Measurements from ENCODE around the gene MAPK11.
A peak's percentile ranks its signal among the peaks of the same experiment; 100 is the strongest.

Gene MAPK11

DNA sequence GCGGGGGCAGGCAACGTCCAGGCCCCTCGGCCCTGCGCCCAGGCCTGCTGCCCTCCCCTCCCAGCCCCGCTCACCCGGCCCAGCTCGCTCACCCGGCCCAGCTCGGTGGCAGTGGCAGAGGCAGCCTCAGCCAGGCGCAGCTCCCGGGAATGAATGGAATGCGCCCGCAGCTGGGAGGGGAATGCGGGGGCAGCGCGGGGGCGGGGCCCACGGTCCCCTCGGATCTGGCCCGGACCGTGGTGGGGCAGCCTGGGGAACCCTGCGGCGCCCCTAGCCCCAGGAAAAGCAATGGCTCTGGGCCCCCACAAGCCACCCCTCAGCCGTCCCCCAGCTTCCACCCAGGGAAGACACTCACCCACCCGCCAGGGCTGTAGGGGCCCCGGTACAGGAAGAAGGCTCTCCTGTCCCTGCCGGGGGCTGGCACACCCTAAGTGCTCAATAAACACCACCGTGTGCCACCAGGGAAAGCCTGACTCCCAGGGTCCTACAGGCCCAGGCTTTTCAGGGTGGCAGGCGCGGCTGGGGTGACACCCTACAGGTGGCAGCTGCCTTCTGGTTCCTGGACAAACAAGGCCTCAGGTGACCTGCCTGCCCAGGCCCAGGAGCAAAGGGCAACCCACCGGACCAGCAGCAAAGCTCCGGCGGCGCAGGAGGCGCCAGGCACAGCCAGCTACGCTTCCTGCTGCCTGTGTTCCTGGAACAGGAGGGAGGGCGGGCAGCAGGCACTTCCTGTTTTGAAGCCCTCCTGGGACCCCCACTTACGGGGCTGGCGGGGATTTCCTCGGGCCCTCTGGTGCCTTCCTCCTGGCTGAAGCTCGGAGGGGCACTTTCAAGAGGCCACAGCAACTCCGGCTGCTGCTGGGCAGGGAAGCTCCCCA is 23.5 kb upstream of the MAPK11 start:
- peak; percentile 38 for DNase-seq

DNA sequence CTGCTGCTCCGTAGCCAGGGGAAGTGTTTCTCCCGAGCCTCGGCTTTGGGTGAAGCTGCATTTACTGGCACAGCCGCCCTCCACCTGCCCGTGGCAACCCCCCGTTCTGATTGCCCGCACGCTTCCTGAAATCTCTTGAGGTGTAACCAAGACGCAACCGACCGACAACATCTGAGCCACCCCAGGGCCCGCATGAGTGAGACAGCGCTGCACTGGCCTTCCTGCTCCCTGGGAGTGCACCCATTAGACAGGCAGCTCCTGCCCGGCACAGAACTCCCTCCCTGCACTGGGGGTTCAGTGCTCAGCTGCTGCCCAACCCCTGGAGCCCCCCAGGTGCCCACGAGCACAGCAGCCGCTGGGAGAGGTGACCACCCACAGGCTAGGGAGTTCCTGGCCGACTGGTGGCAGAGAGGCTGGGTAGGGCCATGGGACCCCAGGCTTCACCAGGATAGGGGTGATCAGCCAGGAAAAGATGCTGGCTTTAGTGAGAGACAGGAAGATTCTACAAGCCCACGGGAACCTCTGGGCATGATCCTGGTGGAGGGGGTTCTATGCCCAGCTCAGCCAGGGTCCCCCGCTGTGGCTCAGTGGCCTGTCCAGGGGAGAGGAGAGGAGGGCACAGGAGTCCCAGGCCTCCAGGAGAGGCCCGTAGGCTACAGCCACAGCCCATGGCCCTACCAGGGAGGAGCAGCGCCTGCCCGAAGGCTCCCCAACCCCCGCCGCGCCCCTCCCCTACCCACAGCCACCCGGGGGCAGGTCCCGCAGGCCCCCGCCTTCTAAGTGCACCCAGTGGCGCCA is 22.7 kb upstream of the MAPK11 start:
- peak; percentile 36 for DNase-seq

DNA sequence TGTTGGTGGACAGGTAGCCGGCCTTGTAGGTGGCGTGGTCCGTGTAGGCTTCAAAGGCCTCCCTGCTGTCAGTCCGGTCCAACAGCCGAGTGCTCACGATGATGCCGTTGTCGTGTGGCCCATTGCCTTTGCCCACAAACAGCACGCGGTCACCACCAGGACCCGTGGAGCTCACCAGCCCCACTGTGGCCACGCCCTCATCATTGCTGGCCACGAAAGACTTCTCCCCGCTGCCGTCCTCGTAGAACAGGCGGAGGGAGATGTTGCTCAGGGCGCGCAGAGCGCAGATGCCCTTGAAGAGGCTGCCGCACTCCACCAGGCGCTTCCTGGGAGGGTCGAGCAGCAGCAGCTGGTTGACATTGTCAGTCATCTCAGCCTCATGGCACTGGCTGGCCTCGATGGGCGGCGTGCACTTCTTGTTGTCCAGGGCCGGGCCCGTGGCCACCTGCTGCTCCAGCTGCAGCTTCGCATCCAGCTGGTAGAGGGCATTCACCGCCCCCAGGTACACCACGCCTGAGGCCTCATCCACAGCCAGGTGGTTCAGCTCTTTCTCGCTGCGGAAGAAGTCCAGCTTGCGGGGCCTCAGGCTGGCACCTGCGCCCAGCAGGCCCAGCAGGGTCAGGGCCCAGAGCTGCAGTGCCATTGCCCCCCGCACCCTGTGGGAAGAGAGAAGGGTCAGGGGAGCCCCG is 19.9 kb upstream of the MAPK11 start:
- no peak for DNase-seq

DNA sequence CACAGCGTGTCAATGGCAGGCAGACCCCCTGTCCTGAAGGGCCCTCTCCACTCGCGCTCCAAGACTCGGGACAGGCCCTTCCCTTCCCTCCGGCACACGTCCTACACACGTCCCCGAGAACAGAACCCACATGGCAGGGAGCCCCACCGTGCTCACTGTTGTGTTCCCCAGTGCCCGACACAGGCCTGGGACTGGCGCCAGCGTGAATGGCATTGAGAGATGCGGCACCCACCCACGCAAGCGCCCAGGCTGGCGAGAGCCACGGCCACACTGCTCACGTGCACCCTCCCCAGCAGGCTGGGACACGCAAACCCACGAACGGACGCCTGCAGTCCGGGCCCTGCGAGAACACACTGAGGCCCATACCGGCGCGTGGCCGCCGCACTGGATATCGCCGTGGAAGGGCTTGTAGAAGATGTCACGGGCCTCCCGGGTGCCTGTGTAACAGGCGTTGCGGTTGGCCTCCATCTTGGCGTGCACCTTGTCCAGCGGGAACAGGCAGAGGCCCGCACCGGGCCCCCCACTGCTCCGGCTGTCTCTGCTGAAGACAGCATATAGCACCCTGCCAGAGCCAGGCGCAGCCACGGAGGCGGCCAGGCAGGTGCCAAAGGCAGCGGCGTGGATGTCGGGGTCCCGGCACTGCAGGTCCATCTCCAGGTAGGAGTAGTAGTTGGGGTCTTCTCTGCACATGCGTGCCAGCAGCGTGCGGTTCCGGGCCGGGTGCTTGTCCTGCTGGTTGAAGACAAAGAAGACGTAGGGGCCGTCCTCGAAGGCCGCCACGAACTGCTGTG is 19.2 kb upstream of the MAPK11 start:
- no peak for DNase-seq

DNA sequence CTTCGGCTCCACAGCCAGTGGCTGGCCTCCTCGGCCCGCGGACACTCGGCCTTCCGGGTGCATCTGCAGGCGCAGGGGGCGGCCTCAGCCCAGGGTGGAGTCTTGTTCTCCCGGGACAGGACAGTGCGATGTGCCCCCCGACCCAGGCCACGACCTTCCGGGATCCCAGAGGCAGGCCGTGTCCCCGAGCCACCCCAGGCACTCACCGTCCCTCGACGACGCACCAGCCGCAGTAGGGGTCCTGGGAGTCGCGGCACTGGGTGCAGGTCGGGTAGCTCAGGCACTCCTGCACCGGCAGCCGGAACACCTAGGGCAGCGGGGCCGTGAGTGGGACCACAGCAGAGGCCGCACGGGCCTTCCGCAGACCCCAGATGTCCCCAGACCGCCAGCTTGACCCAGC is 17.6 kb upstream of the MAPK11 start:
- DNase-seq = no peak

DNA sequence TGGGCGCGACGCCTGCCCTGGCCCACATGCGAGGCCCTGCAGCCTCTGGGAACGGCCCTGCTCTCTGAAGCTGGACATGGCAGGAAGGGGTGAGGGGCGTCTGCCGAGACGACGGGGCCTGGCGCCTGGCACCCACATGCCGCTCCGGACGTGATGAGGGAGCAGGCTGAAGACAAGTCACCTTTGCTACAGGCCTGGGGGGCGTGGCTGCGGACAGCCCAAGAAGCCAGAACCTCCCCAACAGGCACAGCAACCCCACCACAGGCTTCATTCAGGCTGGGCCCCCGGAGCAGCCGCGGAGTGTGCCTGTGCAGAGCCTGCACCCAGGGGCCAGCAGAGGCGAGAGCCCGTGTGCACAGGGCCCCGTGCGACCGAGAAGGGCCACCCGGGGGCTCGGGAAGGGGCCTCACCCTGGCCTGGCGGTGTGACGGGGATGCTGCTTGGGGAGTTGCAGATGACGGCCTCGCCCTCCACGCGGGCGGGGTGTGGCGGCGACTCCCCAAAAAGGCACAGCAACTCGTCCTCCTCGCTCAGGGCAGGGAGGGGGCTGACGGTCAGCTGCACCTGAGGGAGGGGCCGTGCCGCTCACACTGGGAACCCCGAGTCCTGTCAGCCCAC is 16.6 kb upstream of the MAPK11 start:
- DNase-seq = no peak

DNA sequence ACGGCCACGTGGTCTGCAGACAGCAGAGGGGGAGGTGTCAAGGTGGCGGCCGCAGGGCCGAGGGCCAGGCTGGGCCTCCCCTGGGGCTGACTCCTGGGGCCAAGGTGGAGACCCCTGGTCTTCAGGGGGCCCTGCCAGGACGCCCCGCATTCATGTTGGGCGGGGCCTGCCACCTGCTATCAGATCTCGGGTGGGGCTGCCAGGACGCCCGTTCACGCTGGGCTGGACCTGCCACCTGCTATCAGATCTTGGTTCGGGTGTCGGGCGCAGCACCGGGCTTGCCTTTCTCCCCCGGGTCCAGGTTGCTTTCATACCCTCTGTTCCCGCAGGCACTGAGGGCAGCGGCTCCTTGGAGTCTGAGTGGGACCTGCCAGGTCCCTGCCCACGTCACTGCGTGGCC is 16.1 kb upstream of the MAPK11 start:
- DNase-seq = no peak

DNA sequence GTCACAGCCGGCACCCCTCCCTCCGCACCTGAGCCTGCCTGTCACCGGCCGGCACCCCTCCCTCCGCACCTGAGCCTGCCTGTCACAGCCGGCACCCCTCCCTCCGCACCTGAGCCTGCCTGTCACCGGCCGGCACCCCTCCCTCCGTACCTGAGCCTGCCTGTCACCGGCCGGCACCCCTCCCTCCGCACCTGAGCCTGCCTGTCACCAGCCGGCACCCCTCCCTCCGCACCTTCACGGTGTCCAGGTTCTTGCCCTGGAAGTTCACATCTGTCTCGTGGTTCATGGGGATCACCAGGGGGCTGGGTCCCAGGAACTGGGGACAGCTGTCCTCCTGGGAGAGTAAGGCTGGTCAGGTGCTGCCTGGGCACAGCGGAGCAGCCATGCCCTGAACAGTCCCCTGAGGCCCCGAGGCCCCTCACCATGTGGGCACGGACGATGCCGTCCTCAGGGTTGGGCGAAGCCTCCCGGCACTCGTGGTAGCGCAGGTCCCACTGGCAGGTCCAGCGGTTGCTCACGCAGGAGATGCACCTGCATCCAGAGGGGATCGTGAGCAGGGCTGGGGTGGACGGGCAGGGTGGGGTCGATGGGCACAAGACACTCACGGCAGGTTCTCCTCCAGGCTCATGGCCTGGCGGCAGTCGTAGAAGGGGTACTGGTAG is 15.5 kb upstream of the MAPK11 start:
- no peak for DNase-seq

DNA sequence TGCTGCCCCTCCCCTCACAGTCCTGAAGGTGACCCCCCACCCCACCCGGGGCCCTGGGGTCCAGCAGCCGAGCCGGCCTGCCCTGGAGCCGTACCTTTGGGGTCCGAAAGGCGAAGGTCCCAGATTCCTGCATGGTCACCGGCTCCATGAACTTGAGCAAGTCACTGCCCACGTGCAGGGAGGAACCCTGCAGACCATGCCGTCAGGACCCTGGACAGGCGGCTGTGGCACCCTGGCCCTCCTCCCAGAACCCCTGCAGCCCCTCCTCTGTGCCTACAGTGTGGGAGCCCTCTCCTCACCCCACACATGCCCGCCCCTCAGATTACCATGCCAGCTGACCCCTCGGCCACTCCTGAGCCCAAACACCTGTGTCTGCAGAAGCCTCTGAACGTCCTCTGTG is 14.3 kb upstream of the MAPK11 start:
- no peak for DNase-seq

DNA sequence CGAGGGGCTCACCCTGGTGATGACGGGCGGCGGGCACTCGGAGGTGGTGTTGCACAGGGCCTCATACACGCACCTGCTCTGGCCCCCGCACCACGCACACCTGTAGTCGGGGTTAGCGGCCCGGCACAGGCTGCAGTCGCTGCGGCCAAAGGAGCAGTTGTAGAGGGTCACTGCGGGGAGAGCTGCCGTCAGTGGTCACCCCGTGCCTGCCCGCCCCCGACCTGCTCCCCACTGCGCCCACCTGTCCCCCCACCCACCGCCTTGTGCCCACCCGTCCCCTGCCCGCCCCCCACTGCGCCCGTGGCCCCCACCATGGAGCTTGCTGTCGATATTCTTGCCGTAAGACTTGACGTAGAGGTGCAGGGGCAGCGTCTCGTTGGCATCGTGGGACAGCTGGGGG is 13.6 kb upstream of the MAPK11 start:
- DNase-seq = no peak

DNA sequence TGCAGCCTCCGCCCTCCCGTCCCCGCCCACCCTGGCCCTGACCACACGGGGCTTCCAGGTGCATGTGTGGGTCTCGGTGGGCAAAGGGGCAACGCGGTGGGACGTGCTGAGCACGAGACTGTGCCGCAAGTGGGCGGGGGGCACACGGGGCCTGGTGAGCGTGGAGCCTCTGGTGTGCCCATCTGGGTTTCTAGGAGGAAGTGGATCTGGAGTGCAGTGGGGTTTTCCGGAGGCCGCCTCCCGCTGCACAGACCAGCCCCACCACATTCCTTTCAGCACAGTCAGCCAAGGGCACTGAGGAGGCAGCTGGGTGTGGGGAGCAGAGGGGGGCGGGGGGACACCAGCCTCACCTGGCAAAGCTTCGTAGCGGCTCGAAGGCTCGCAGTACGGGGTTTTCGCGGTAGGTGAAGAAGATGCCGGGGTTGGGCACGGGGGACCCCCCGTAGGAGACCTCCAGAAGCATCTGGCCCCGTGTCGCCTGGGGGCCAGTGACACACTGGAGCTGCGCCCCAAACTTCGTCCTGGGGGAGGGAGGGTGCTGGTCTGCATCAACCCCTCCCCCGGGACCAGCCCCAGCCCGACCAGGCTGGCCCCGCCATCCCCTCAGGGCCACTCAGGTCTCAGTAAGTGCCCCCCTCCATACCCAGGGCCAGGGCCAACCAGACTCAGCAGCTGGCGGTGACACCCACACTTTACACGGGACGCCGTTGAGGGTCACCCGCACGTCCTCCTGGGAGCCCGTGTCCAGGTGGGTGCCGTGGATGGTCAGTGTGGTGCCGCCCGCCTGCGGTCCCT is 12.4 kb upstream of the MAPK11 start:
- no peak for DNase-seq

DNA sequence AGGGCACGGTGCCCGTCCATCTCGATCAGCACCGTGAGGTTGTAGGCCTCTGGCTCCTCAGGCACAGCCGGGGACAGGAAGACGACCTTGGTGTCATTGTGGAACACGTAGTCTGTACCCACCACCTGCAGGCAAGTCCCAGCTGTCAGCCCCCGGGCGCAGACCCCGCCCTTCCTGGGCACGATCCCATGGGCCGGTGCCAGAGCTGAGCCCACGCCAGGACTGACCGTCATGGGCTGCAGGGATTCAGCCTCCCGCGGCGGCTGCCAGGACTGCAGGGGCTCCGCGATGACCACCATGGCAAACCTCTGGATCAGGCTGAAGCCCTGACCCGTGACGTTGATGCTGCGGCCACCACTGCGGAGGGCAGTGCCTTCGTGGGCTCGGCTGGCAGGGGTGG is 11.8 kb upstream of the MAPK11 start:
- DNase-seq = no peak

DNA sequence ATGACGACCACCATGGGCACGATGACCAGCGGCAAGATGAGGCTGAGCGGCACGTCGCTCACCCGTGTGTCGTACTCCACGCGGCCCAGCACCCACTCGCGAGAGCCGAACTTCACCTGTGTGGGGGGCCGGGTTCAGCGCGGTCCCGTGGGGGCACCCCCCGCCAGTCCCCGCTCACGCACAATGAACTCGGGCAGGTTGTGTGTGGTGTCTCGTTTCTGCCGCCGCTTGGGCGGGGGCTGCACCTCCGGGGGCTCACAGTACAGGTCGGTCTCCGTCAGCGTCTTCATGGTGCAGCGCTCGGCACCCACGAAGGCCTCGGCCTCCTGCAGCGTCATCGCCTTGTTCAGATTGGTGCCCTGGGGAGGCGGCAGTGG is 11.2 kb upstream of the MAPK11 start:
- no peak for DNase-seq

DNA sequence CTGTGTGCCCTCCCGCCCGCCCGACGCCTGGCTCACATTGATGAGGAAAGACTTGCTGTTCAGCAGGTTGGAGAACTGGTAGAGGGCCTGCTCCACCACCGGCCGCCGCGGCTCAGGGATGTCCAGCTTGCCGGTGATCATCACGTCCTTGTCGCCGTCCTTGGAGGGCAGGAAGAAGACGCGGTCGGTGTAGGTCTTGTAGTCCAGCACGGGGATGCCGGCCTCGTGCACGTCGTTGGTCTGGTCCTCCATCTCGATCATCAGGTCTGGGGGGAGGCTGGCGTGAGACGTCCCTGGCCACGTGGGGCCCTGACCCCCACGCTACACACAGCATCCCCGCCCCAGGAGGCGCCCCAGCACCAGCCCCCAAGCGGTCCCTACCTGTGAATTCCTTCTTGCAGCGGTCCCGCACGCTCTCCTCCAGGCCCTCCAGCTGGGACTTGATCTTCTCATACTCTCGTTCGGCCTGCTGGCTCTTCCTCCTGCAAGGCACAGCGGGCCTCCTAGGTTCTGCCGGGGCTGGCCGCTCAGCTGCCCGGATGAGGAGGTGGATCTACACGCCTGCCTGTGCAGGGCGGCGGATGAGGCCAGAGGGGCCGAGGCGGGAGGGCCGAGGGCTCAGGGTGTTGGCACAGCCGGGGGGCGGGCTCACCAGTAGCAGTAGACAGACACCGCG is 10.7 kb upstream of the MAPK11 start:
- no peak for DNase-seq

DNA sequence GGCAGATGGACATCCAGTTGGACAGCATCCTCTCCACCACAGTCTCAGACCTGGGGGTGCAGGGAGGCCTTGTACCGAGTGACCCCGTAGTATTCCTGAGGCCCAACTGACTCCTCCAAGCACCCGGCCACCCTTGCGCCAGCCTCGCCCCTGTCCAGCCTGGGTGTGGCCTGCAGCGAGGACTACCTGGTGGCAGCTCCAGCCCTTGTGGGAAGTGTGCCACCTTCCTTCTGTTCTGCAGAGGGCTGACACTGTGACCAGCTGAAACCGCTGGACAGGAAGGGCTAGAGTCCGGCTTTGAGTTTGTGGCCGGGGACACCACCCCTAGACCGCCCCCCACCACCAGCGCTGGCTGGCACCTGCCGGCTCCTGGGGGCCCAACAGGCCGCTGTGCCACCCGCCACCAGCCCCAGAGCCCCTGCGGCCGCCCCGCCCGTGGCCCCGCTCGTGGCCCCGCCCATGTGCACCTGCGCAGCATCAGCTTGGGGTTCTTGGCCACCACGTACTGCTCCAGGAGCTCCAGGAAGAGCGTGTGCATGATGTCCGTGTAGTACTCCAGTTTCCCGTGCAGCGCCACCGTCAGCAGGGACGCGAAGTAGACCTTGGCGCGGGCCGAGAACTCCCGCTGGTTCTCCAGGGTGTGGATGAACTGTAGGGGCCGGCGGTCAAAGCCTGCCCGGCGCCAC is 10.0 kb upstream of the MAPK11 start:
- DNase-seq = no peak

DNA sequence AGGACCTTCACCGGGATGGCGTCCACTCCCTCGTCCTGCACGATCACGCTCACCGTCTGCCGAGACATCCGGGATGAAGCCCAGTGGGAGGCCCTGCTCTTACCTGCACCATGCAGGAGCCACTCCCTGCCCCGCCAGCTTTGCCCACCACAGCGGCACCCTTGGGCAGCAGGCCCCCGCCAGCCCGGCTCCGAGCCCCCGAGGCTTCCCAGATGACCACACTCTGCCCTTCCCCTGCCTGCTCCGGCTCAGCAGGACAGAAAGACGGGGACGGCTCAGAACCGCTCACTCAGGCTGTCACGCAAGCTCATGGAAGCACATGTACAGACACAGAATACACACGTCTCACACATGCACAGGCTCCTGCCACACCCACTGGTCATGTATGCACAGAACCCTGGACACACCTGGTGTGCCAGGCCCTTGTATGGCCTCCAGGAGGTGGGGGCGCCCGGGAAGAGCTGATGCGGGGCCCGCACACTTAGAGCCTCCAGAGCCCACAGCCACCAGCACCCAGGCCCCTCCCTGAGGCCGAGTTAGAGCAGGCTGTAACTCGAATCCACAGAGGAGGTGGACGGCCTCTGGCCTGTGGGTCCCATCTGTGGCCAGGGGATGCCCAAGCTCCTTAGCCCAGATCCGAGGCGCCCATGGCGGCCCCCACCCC is 8.9 kb upstream of the MAPK11 start:
- DNase-seq = no peak

DNA sequence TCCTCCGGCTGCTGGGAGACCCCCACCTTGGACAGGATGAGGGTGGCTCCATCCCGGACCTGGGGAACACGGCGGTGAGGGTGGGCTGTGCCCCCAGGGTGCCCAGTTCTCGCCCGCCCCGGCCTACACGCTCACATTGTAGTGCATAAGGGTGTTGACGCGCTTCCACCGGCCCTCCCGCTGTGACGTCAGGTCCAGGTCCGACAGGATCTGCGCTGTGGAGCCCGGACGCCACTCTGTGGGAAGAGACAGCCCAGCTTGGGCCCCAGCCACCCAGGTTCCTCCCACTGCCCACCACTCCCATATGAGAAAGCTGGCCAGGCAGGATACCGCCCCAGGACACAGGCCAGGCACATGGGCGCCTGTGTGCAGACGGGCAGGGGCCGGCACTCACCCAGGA is 8.3 kb upstream of the MAPK11 start:
- DNase-seq = no peak

DNA sequence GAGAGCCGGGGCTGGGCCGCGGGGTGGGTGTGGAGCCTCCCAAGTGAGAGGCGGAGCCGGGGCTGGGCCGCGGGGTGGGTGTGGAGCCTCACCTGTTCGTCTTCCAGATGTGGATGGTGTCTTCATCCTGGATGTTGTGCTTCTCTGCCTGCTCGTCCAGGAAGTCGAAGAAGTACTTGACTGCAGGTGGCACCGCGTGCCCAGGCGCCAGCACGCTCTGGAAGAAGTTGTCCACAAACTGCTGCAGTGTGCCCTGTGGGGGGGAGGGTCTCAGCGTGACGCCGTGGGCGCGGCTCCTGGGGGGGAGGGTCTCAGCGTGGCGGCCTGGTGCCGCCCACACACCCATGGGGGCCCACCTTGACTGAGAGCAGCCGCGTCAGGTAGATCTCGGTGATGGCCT is 7.6 kb upstream of the MAPK11 start:
- DNase-seq = no peak

DNA sequence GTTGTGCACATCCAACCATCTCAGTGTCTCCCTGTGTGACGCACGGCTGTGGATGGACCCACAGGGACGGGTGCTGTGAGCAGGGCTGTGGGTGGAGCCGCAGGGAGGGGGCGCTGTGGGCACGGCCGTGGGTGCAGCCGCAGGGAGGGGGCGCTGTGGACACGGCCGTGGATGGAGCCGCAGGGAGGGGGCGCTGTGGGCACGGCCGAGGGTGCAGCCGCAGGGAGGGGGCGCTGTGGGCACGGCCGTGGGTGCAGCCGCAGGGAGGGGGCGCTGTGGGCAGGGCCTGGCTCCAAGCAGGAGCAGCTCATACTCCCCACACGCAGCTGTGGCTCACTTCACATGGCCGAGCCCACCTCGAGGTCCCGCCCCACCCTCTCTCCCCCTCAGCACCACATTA is 6.0 kb upstream of the MAPK11 start:
- peak; percentile 50 for DNase-seq

All from CD4-positive, alpha-beta T cell treated with Interferon gamma for 1 hour (primary cell).